HAP-1 (cell line): ENCODE data around the gene MCF2.

Source experiments
- DNase-seq, 2 experiments: peaks; one replicate each; pipeline ENCODE4 v3.0.0-alpha.2; 2016 to 2020; ENCODE audit warnings: low spot score in 2 of 2
- H3K27me3 ChIP-seq: fragments of 250-450 bp; sonication (Bioruptor Pico); 2 replicates; pipeline ENCODE4 v1.5.1; 2020; ENCODE audit warnings: low read depth, mild to moderate bottlenecking, moderate library complexity
- H3K36me3 ChIP-seq: fragments of 250-450 bp; sonication (Bioruptor Pico); replicated peaks from 2 replicates; pipeline ENCODE4 v1.5.1; 2020; ENCODE audit warnings: mild to moderate bottlenecking
- H3K4me1 ChIP-seq: fragments of 250-450 bp; sonication (Bioruptor Pico); 2 replicates; pipeline ENCODE4 v1.5.1; 2020; ENCODE audit warnings: mild to moderate bottlenecking
- H3K4me3 ChIP-seq: fragments of 250-450 bp; sonication (Bioruptor Pico); 2 replicates; pipeline ENCODE4 v1.5.1; 2020; ENCODE audit warnings: mild to moderate bottlenecking, moderate library complexity
- H3K9me3 ChIP-seq: fragments of 250-450 bp; sonication (Bioruptor Pico); 2 replicates; pipeline ENCODE4 v1.5.1; 2020; ENCODE audit warnings: mild to moderate bottlenecking, moderate library complexity
- in situ Hi-C: fragments of 300-500 bp; cut with MboI; formaldehyde crosslinking; loops from 3 replicates; pipeline ENCODE4 v1.14.3; 2020; ENCODE audit warnings: low sequenced_read_pairs, inconsistent platforms, mixed read lengths

MCF2 gene

GRCh38 chrX:139708067-139708466 lies at the start of gene MCF2:
Gene MCF2 (minus strand): TSS chrX:139708167. CDS start chrX:139651744, 56,423 bp downstream.
- DNase-seq = no peak
- in situ Hi-C loops = no loop called here
- H3K4me1 ChIP-seq = no peaks in the 10 kb centered on the region
- H3K9me3 ChIP-seq = no peaks in the 10 kb centered on the region
- H3K4me3 ChIP-seq = no peak within 1 kb of the TSS
- no peaks in the 10 kb centered on the region for H3K27me3 ChIP-seq
- no peaks in the 10 kb centered on the region for H3K36me3 ChIP-seq

- Histone ChIP-seq H3K4me1 (no peaks in the 10 kb centered on the region), H3K36me3 (peaks cover 22% of the 10 kb centered on the region), H3K27me3 (no peaks in the 10 kb centered on the region), H3K9me3 (peaks cover 9% of the 10 kb centered on the region; the same call in 1 of the 2 replicates), H3K4me3 (no peak overlapping the region)
- in situ Hi-C loops = no loop called here
- no peak for DNase-seq
Observed at GRCh38 chrX:139751053-139751452, 43.1 kb upstream of the MCF2 start.

- no peak for DNase-seq
- H3K36me3 ChIP-seq = peaks cover 22% of the 10 kb centered on the region
- in situ Hi-C loops = no loop called here
- H3K27me3 ChIP-seq = no peaks in the 10 kb centered on the region
- H3K9me3 ChIP-seq = peaks cover 9% of the 10 kb centered on the region; the same call in 1 of the 2 replicates
- no peak overlapping the region for H3K4me3 ChIP-seq
- no peaks in the 10 kb centered on the region for H3K4me1 ChIP-seq
Observed at GRCh38 chrX:139750390-139750789, 42.4 kb upstream of the MCF2 start.

- Histone ChIP-seq H3K9me3 (no peaks in the 10 kb centered on the region), H3K4me3 (no peak overlapping the region), H3K36me3 (peaks cover 44% of the 10 kb centered on the region), H3K4me1 (no peaks in the 10 kb centered on the region), H3K27me3 (no peaks in the 10 kb centered on the region)
- in situ Hi-C loops = no loop called here
- DNase-seq = no peak
Observed at GRCh38 chrX:139739138-139739537, 31.2 kb upstream of the MCF2 start.

- Histone ChIP-seq H3K27me3 (no peaks in the 10 kb centered on the region), H3K9me3 (no peaks in the 10 kb centered on the region), H3K4me1 (no peaks in the 10 kb centered on the region), H3K4me3 (no peak overlapping the region), H3K36me3 (peaks cover 42% of the 10 kb centered on the region)
- DNase-seq = no peak
- in situ Hi-C loops = no loop called here
Observed at GRCh38 chrX:139738581-139738980, 30.6 kb upstream of the MCF2 start.

- in situ Hi-C loops = no loop called here
- no peaks in the 10 kb centered on the region for H3K27me3 ChIP-seq
- no peaks in the 10 kb centered on the region for H3K4me1 ChIP-seq
- no peaks in the 10 kb centered on the region for H3K9me3 ChIP-seq
- no peak for DNase-seq
- peaks cover 39% of the 10 kb centered on the region for H3K36me3 ChIP-seq
- no peak overlapping the region for H3K4me3 ChIP-seq
Observed at GRCh38 chrX:139736151-139736550, 28.2 kb upstream of the MCF2 start.

- Histone ChIP-seq H3K4me3 (no peak overlapping the region), H3K27me3 (no peaks in the 10 kb centered on the region), H3K9me3 (no peaks in the 10 kb centered on the region), H3K4me1 (no peaks in the 10 kb centered on the region), H3K36me3 (peaks cover 32% of the 10 kb centered on the region)
- DNase-seq = no peak
- in situ Hi-C loops = no loop called here
Observed at GRCh38 chrX:139734996-139735395, 27.0 kb upstream of the MCF2 start.

- no peaks in the 10 kb centered on the region for H3K27me3 ChIP-seq
- in situ Hi-C loops = no loop called here
- no peaks in the 10 kb centered on the region for H3K4me1 ChIP-seq
- H3K36me3 ChIP-seq = peaks cover 3% of the 10 kb centered on the region
- no peak for DNase-seq
- no peaks in the 10 kb centered on the region for H3K9me3 ChIP-seq
- H3K4me3 ChIP-seq = no peak overlapping the region
Observed at GRCh38 chrX:139725720-139726119, 17.8 kb upstream of the MCF2 start.

- no peaks in the 10 kb centered on the region for H3K27me3 ChIP-seq
- no peak for DNase-seq
- no peaks in the 10 kb centered on the region for H3K4me1 ChIP-seq
- H3K9me3 ChIP-seq = no peaks in the 10 kb centered on the region
- peaks cover 2% of the 10 kb centered on the region for H3K36me3 ChIP-seq
- in situ Hi-C loops = no loop called here
- H3K4me3 ChIP-seq = no peak overlapping the region
Observed at GRCh38 chrX:139724626-139725025, 16.7 kb upstream of the MCF2 start.

GRCh38 chrX:139720979-139721378 lies 13.0 kb upstream of the MCF2 start:
- Histone ChIP-seq H3K4me3 (no peak overlapping the region), H3K9me3 (no peaks in the 10 kb centered on the region), H3K36me3 (no peaks in the 10 kb centered on the region; the same call in 1 of the 2 replicates), H3K27me3 (no peaks in the 10 kb centered on the region), H3K4me1 (no peaks in the 10 kb centered on the region)
- in situ Hi-C loops = no loop called here
- no peak for DNase-seq

- H3K4me1 ChIP-seq = no peaks in the 10 kb centered on the region
- no peak overlapping the region for H3K4me3 ChIP-seq
- in situ Hi-C loops = no loop called here
- no peaks in the 10 kb centered on the region for H3K36me3 ChIP-seq
- DNase-seq = no peak
- H3K27me3 ChIP-seq = no peaks in the 10 kb centered on the region
- no peaks in the 10 kb centered on the region for H3K9me3 ChIP-seq
Observed at GRCh38 chrX:139720136-139720535, 12.2 kb upstream of the MCF2 start.

- in situ Hi-C loops = no loop called here
- H3K27me3 ChIP-seq = no peaks in the 10 kb centered on the region
- H3K36me3 ChIP-seq = no peaks in the 10 kb centered on the region
- no peaks in the 10 kb centered on the region for H3K4me1 ChIP-seq
- H3K9me3 ChIP-seq = no peaks in the 10 kb centered on the region
- H3K4me3 ChIP-seq = no peak overlapping the region
- DNase-seq = no peak
Observed at GRCh38 chrX:139702658-139703057, 5.3 kb downstream of the MCF2 start.

- in situ Hi-C loops = no loop called here
- Histone ChIP-seq H3K4me3 (no peak overlapping the region), H3K9me3 (no peaks in the 10 kb centered on the region), H3K27me3 (no peaks in the 10 kb centered on the region), H3K4me1 (no peaks in the 10 kb centered on the region), H3K36me3 (no peaks in the 10 kb centered on the region)
- no peak for DNase-seq
Observed at GRCh38 chrX:139692908-139693307, 15.1 kb downstream of the MCF2 start.

- Histone ChIP-seq H3K9me3 (no peaks in the 10 kb centered on the region), H3K36me3 (no peaks in the 10 kb centered on the region), H3K4me1 (no peaks in the 10 kb centered on the region), H3K27me3 (no peaks in the 10 kb centered on the region), H3K4me3 (no peak overlapping the region)
- in situ Hi-C loops = no loop called here
- DNase-seq = no peak
Observed at GRCh38 chrX:139692506-139692849, 15.5 kb downstream of the MCF2 start.

GRCh38 chrX:139691843-139692505 lies 16.0 kb downstream of the MCF2 start:
- Histone ChIP-seq H3K9me3 (no peaks in the 10 kb centered on the region), H3K27me3 (no peaks in the 10 kb centered on the region; the same call in 1 of the 2 replicates), H3K4me3 (no peak overlapping the region), H3K36me3 (no peaks in the 10 kb centered on the region), H3K4me1 (no peaks in the 10 kb centered on the region)
- DNase-seq = no peak
- in situ Hi-C loops = no loop called here
